ENCODE measurements around the gene MBNL3. TPM values are rescaled to one million over a fixed set of nuclear protein-coding genes. Genes with fewer than 3 reads are reported as not detected.

MBNL3 gene
- total RNA-seq, 1 experiment from 2014 or later = 2.6 TPM

DNA sequence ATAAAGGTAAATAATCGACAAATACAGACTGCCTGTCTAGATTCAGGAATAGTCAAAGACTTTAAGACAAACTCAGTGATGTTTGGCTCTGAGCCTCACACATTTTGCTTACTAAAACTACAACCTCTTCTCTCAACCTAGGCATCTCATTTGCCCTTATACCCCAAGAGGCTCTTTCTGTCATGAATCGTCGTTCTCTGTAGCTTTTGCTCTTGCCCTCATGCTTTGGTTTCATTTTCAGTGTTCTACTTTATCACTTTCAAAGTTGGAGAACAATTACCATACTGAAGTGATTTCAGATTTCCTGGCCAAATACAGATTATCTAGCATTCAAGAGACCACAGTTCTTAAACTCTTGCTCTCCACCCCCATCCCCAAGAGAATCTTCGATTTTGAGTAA, 155.5 kb downstream of the MBNL3 start:
- no peak overlapping the region for H2AFZ ChIP-seq (ENCODE audit: low read length)
- no peak overlapping the region for H3K4ac ChIP-seq (ENCODE audit: low read depth, low read length)
- no peak overlapping the region for H3K27ac Mint-ChIP-seq
- no peak overlapping the region for H3T11ph ChIP-seq (ENCODE audit: low read length)
- H3K9me3 ChIP-seq (ENCODE audit: control insufficient read depth, low read depth, low read length) = no peaks in the 10 kb centered on the region
- H4K8ac ChIP-seq (replicated peaks; ENCODE audit: insufficient read length, low read depth, low read length) = no peak overlapping the region
- no peak overlapping the region for H2AK5ac ChIP-seq (ENCODE audit: insufficient read length, low read length)
- H3K4me1 Mint-ChIP-seq = 0 out of 4 replicates have a peak, but pooled peaks cover 0 to 3% of the 10 kb centered on the region in 2 experiments
- no peaks in the 10 kb centered on the region; a peak in 1 of 5 replicates for H3K9me3 Mint-ChIP-seq
- H3K79me2 ChIP-seq (ENCODE audit: insufficient read depth, low read length) = no peaks in the 10 kb centered on the region
- no peaks in the 10 kb centered on the region for H3K4me1 ChIP-seq (ENCODE audit: insufficient read depth, low read length)
- no peak overlapping the region for H3K23ac ChIP-seq (ENCODE audit: insufficient read length, low read depth, low read length)
- H3K4me2 ChIP-seq (ENCODE audit: insufficient read depth, insufficient read length, low read length) = no peak overlapping the region
- H4K5ac ChIP-seq (ENCODE audit: insufficient read length, low read depth, low read length) = no peak overlapping the region
- no peak overlapping the region for H3K4me3 Mint-ChIP-seq
- H2BK5ac ChIP-seq (ENCODE audit: insufficient read length, low read length) = no peak overlapping the region
- H3K18ac ChIP-seq (ENCODE audit: insufficient read length, low read depth, low read length) = no peak overlapping the region
- H3K56ac ChIP-seq (ENCODE audit: insufficient read length, low read depth, low read length) = no peak overlapping the region
- no peak overlapping the region for H2BK12ac ChIP-seq (ENCODE audit: insufficient read length, low read depth, low read length)
- H4K91ac ChIP-seq (ENCODE audit: insufficient read length, low read depth, low read length) = no peak overlapping the region
- H3K27ac ChIP-seq (ENCODE audit: insufficient read length, low read depth, low read length) = no peak overlapping the region
- no peak overlapping the region for H3K14ac ChIP-seq (ENCODE audit: insufficient read depth, low read length)
- H3K79me1 ChIP-seq (ENCODE audit: insufficient read depth, low read depth, low read length, poor library complexity, severe bottlenecking) = no peaks in the 10 kb centered on the region
- H3K27me3 ChIP-seq (ENCODE audit: insufficient read depth, low read length) = no peaks in the 10 kb centered on the region
- no peaks in the 10 kb centered on the region for H3K23me2 ChIP-seq (ENCODE audit: insufficient read length, low read depth, low read length, poor library complexity, severe bottlenecking)
- WGBS (ENCODE audit: extremely low coverage, insufficient read length, low lambda C conversion rate) = no CpG with 5 or more reads among the region's 4 CpGs
- no peak overlapping the region for H3K9ac ChIP-seq (ENCODE audit: extremely low read depth, insufficient read length, low read length)
- H3K36me3 Mint-ChIP-seq (ENCODE audit: insufficient read depth in 1 of 3, low read depth in 3 of 3) = no peaks in the 10 kb centered on the region
- H2BK15ac ChIP-seq (ENCODE audit: low read depth, low read length) = no peak overlapping the region
- no peak overlapping the region for H2BK120ac ChIP-seq (ENCODE audit: low read depth, low read length, poor library complexity, severe bottlenecking)
- DNase-seq = no peak
- TF ChIP-seq, protein P1, sequence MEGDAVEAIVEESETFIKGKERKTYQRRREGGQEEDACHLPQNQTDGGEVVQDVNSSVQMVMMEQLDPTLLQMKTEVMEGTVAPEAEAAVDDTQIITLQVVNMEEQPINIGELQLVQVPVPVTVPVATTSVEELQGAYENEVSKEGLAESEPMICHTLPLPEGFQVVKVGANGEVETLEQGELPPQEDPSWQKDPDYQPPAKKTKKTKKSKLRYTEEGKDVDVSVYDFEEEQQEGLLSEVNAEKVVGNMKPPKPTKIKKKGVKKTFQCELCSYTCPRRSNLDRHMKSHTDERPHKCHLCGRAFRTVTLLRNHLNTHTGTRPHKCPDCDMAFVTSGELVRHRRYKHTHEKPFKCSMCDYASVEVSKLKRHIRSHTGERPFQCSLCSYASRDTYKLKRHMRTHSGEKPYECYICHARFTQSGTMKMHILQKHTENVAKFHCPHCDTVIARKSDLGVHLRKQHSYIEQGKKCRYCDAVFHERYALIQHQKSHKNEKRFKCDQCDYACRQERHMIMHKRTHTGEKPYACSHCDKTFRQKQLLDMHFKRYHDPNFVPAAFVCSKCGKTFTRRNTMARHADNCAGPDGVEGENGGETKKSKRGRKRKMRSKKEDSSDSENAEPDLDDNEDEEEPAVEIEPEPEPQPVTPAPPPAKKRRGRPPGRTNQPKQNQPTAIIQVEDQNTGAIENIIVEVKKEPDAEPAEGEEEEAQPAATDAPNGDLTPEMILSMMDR (conservative IDR thresholded peaks at IDR 0.05) = no peak
- H2BK20ac ChIP-seq (ENCODE audit: low read depth, low read length, poor library complexity, severe bottlenecking) = no peak overlapping the region
- peaks cover 5% of the 10 kb centered on the region for H3K27me3 Mint-ChIP-seq (ENCODE audit: low read depth)
- no peaks in the 10 kb centered on the region for H4K20me1 ChIP-seq (ENCODE audit: control insufficient read depth, insufficient read depth, insufficient read length)
